GM18508 (cell line): Measurements from ENCODE around the gene TICRR.

ENCODE experiments used
- ATAC-seq: cut with Tn5 transposase; IDR thresholded peaks from one replicate; pipeline ENCODE4 v1.9.1; 2021; ENCODE audit warnings: moderate number of reproducible peaks; ENCODE audit not compliant: insufficient read depth, unreplicated experiment

Gene TICRR

DNA sequence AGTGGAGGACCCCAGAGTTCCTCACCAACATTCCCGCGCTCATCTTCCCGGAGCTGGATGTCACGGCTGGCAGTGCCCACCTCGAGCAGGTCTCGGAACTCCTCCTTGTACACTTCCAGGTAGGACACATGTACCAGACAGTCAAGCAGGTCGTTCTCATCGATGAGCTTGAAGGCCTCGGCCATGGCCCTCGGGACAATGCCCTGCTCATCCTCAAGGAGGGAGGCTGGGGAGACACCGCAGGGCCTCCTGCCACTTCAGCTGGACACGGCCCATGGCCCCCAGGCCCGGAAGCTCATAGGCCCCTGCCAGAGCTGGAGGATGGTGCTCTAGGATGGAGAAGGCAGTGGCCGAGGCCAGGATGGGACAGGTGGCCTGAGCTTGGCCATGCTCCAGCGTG lies 74.4 kb downstream of the TICRR start:
- no peak for ATAC-seq

DNA sequence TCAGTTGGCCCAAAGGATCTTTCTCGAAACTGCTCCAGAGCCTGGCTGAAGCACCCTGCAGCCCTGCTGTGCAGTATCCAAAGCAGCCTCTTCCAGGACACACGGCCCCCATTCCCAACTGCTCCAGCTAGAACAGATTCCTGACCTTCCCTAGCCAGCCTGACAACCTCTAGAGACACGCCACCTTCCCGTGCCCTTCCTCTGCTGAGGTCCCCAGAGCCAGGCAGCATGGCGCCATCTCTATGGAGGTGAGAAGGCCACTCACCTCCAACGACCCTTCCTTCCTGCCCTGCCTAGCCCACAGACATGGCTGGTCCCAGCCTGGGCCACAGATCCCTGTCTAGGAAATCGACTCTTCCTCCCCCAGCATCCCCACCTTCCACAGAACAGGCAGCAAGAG lies 76.9 kb downstream of the TICRR start:
- ATAC-seq: no peak

DNA sequence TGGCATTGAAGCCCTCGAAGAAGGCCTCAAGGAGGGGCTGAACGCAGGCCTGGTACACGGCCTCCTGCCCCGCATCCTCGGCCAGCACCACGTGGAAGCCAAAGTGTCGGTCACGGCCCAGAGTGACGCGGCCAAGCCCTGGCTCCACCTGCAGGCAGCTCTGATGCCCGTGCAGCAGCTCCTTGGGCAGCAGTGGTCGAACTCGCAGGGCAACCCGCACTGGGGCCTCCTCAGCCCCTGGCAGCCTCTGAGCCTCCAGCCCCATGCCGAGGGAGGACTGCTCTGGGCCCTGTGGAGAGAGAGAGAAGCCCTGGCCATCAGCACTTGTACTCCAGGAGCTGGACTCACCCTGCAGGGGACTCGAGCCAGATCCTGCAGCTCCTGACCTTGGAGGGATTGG lies 77.4 kb downstream of the TICRR start:
- ATAC-seq: no peak

DNA sequence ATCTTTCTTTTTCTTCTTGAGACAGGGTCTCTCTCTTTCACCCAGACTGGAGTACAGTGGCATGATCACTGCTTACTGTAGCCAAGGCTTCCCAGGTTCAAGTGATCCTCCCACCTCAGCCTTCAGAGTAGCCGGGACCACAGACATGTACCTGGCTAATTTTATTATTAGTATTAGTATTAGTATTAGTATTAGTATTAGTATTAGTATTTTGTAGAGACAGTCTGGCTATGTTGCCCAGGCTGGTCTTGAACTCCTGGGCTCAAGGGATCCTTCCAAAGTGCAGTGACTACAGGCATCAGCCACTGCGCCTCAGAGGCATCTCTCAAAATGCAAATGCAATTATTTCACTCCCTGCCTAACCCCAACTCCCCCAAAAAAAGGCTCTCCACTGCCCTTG lies 78.3 kb downstream of the TICRR start:
- no peak for ATAC-seq

DNA sequence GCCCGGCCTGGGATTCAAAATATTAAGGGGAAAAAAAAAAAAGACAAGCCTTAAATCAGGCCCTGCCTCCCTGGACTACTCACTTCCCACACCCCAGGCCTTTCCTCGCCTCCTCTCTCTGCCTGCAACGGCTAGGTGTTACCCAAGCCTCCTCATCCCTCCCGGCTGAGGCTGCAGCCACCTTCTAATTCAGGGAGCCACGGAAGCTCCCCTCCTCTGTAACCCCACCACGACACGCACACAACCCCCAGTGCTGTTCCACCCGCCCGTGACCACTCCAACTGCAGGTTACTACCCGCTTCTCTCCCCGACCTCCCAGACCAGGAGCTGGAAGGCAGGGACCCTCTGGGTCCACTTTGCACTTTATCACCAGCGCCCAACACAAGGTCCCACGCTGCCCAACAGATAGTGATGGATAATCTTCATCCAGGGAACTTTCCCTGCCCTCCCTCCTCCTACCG lies 79.1 kb downstream of the TICRR start:
- ATAC-seq: no peak

DNA sequence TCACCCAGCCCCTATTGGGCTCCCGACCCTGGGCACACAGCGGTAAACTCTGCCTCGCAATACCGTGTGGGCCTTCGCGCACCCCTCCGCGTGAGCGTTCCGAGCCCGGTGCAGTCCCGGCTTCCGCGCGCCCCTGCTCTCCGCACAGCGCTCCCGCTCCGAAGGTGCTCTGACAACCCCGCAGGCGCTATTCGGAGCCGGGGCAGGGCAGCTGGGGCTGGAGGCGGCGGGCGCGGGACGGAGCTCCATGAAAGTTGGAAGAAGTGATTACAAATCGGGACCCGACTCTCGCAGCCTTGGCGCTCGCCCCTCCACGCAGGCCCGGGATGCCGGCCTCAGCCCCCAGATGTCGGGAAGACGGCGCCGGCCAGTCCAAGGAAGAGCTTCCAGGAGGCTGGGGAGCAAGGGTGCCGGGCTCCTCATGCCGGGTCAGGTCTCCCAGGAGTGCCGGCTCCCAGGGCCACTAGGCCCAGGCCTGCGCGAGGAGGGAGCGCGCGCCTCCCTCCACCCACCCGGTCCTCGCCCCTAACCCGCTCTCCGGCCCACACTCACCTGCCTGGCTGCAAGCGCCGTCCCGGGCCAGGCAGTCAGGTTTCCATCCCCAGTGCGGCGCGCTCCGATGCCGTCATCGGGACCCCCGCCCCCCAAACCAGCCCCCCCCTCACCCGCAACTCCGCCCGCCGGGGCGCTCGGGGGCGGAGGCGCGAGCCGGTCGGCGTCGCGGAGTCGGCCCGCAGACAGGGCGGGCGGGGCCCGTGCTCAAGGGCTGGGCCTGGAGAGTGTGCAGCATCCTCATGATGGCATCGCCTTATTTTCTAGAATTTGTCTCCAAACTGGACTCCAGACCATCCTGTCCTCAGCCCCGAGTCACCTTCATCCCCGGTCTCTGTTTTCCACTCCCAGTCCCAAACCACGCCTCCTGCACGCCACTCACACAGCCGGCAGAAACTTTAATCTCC lies 79.9 kb downstream of the TICRR start, which contains the start of gene KIF7:
TSS of gene KIF7 (minus strand) at position 621 of the 959 bp plus-strand sequence. CDS start 2,537 bp downstream, outside the sequence.
- ATAC-seq: no peak

- no peak for ATAC-seq
Measured at GRCh38 chr15:89656116-89656815, 81.0 kb downstream of the TICRR start.

DNA sequence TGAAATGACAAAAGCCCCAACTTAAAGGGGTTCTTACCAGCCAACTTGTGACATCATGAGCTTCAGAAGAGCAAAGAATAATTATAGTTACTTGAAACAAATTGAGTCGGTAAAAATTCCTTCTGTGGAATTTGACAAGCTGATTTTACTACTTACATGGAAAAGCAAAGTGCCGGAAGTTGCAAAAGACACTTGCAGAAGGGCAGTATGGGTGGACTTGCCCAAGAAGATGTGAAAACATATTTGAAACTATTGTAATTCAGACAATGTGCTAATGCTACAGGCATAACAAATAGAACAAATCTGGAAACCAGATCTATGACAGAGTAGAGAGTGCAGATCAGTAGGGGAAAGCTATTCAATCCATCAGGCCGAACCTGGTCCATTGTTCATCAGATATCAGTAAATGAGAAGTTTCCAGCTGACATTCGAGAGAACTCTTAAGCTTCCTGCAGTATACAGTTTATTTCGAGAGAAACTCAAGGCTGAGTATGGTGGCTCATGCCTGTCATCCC lies 82.5 kb downstream of the TICRR start:
- no peak for ATAC-seq

DNA sequence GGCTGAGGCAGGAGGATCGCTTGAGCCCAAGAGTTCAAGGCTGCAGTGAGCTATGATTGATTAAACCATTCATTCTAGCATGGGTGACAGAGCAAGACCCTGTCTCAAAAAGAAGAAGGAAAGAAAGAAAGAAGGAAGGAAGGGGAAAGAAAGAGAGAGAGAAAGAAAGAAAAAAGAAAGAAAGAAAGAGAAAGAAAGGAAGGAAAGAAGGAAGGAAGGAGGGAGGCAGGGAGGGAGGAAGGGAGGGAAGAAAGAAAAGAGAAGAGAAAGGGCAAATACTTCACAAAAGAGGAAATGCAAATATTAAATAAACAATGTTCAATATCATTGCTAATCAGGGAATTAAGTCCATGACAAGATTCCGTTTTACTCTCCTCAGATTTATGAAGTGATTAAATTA lies 84.0 kb downstream of the TICRR start:
- ATAC-seq: no peak

DNA sequence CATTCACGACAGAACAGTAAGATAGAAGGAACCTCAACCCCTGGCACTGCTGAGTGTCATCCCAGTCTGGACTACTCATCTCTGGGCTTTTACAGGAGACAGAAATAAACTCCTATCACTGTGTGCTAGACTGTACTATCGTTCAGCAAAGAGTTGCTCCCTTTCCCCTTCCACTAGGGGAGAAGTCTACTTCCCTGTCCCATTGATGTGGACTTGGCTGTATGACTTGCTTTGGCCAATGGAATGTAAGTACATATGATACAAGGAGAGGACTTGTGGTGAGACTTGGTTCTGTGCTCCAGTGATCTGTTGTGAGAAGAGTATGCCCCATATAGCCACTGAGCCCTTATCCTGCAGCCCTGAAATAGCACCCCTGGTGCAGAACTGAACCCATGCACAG lies 85.3 kb downstream of the TICRR start:
- ATAC-seq: no peak

DNA sequence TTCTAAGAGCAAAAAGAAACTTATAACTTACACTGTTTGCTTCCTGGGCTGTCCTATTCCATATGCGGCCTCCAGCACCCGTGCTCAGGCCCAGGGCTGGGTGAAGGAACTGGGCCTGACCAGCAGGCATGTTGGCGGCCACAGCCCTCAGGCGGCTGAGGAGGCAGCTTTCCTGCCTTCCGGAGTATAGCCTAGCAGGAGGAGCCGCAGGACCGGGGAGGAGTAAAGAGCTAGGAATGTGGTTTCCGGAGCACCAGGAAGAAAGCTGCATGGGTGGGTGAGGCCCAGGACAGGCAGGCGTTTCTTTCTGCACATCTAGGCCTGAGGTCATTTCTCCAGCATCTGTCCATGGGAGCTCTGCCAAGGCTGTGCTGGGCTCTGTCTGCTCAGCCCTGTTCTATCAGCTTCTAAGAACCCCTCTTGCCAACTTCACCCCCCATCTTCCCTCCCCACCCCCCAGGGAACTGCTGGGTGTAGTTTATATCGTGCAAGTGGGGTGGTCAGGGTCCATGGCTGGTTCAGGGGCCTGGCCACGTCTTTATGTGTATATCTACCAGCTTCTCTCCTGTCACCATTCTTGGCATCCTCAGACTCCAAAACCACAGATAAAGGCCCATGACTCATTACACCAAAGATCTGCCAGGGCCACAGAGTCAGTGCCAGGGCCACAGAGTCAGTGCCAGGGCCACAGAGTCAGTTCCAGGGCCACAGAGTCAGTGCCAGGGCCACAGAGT lies 87.8 kb downstream of the TICRR start:
- ATAC-seq: no peak

- ATAC-seq: no peak
Measured at GRCh38 chr15:89664441-89665350, 89.4 kb downstream of the TICRR start.

- no peak for ATAC-seq
Measured at GRCh38 chr15:89665449-89666181, 90.3 kb downstream of the TICRR start.

DNA sequence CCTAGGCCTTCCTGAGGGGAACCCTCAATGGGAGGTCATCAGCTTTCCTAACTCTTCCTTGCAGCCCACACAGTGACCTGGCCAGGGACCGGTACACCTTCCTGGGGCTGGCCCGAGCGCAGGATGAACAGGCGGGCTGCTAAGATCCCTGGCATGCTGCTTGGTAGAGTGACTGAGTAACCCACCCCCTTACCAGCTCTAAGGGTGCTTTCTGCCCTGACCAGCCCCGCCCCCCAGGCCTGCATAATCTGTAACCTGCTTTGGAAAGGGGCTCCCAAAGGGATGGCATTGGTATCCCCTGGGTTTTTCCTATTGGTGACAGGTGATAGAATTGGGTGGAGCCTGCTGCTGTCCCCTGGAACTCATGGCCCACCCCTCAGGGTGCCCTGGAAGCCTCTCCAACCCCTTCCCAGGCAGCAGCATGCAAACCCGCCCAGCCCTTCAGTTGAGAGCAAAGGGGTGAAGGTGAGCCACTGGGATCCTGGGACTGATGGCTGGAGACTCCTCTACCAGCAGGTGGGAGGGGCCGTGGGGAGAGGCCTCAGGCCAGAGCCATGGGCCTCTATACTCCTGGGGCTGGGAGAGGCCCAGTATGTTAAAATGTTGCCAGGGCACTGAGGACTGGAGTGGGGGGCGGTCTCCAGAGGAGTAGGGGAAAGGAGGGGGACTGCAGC lies 91.1 kb downstream of the TICRR start:
- ATAC-seq: no peak

DNA sequence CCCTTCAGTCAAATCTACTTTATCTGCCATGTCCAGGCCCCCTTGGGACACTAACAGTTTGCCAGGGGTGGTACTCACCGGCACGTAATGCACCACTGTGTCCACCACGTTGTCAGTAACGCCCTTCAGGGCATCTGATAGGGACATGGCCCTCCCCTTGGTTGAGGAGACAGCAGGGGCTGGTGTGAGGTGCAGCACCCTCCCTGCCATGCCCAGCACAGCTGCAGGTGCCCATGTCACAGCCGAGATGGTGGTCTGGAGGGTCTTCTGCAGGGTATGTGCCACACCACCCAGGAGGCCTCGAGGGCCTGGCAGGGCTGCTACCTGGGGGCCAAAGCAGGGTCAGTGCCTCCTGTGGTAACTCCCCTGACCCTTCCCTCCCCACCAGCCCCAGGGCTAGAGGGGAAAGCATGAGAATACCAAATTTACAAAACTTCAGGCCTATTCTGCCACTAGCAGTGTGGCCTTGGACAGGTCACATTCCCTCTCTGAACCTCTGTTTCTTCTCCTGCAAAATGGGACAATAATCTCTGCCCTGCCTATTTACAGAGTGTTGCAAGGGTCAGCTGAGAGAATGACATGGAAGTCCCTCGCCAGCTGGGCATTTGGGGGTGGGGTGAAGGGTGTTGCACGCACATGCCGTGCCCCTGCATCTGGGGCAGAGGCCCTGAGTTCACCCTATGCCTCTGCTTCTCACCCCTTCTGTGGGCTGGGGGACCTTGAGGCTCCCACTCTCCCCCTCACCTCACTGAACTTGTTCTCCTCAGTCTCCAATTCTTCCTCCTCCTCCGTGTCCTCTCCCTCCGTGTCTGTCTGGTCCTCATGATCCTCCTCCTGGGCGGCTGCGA lies 91.8 kb downstream of the TICRR start:
- no peak for ATAC-seq

DNA sequence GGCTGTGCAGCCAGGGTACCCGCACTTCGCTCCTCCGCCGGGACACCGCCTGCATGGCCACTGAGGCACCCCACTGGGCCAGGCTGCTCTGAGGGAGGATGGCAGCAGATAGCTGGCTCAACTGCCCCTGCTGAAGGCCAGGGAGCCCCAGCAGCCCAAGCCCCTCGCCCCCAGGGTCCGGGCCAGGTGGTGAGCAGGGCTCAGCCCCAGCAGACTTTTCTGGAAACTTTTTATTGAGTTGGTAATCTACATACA lies 92.4 kb downstream of the TICRR start:
- no peak for ATAC-seq

GRCh38 chr15:89668171-89668570 lies 92.9 kb downstream of the TICRR start:
- no peak for ATAC-seq
